Umbilical cord (tissue), 2 donors: ENCODE results near the gene CRIM1. TPM values are rescaled to one million over a fixed set of nuclear protein-coding genes. Genes with fewer than 3 reads are reported as not detected.

ENCODE experiments used
- DNase-seq: peaks from one replicate; pipeline ENCODE4 v3.0.0-alpha.2; 2015; ENCODE audit warnings: low spot score
- total RNA-seq: library from RNA; depleted of rRNA; stranded (reverse); fragments of >200 nt; gene quantifications from one replicate; pipeline ENCODE4 v1.2.3, GENCODE V29; 2014; ENCODE audit warnings: low replicate concordance; ENCODE audit not compliant: insufficient read depth

The CRIM1 gene
- total RNA-seq, 1 donor from 2014 or later: 344 TPM

DNA sequence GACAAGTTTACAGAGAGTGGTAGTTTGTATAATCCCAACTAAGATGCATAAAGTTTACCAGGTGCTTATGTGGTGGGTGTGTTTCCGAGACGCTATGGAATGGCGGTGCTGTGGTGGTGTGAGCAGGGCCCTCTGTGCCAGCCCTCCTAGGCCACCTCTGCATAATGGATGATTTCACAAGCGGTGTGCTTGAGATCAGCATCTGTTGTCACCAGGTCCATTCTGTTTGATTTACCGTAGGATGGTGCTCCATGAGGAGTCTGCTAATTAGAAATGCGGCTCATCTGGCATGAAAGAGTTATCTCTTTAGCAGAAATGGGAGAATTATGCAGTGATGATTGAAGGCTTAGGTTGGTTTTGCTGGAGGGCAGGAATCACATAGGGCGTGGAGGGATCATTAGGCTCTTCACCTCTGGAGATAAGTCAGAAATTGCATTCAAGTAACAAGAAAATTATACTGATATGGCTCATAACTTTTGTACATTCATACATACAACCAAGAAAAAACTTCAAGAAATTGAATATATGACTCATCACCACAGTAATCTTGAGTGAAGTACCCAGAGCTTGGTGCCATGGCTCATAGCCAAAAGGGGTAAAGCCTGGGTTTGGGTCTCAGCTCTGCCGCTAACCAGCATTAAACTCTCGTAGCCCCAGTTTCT, 41.4 kb downstream of the CRIM1 start:
- no peak for DNase-seq

DNA sequence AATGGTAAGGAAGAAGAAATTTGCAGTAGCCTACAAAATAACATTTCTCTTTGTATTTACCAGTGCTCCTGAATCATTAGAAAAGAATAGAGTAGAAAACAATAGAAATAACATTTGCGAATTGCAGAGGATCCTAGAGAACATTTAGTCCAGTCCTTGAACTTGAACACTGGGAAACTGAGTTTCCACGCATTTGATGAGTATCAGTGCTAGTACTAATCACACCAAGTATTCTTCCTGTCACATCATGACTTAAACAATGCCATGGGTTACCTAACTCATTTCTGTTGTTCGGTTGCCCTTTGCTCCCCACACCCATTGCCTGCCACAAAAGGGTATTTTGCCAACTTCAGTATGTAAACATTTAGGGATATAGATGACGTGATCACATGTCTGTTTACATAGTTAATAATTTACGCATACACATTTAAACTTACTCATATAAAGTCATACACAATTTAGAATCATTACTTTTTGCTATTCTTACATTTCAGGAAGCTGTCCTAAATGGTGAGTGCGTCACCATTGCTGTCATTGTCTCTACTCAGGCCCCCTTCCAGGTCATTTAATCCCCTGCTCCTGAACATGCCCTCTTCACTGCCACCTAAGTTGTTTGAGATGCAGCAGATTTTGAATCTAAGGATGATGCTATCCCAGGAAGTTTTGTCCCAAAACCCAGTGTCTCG, 42.3 kb downstream of the CRIM1 start:
- no peak for DNase-seq

DNA sequence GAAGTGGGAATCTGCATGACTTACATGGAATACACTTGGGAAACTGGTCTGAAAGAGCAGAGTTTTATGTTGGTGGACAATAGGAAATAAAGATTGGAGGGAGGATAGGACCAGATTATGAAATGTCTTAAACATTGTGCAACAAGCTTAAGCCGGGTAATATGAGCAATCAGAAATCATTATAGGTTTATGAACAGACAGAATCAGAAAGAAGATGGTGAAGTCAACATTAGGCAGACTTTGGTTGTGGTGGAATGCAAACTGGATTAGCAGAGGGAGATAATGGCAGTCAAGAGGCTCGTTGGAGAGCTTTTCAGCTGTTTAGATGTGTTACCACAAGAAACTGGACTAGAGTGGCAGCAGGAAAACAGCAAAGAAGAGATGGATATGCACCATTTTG, 43.5 kb downstream of the CRIM1 start:
- no peak for DNase-seq

DNA sequence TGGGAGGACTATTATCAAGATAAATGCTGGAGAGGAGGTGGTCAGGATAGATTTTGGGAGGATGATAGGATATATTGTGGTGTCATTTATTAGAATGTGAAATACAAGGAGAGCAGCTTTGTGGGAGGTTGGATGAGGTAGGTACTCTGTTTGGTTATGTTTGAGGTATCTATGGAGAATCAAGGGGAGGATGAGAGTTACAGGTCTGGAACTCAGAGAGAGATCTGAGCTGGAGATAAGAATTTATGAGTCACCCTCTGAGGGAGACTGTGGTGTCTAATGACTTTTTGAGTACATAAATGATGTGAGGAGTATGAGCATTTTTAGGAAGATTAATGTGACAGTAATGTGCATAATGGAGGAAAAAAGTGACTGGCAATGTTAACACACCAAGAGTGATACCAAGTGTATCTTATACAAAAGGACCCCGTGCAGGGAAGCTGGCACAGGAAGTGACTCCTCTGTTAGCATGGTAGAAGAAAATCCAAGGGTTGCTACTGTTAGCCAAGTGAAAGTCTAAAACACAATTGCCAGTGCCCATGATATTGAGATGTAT, 48.2 kb downstream of the CRIM1 start:
- peak; percentile 33 for DNase-seq

DNA sequence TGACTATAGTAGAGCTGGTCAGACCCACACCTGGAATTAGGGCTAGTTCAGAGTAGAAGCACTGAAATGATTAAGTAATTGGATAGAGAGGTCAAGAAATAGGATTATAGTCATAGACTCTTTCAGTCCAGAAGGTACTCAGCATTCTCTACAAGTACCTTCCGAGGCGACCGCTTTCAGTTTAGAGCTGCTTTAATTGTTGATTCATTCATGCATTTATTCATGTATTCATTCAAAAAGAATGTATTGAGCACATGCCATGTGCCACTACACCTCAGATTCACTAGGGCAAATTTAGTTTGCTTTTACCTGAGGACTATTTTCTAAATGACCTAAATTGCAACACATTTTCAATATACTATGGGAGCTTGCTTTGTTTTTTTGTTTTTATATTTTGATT, 48.7 kb downstream of the CRIM1 start:
- no peak for DNase-seq

DNA sequence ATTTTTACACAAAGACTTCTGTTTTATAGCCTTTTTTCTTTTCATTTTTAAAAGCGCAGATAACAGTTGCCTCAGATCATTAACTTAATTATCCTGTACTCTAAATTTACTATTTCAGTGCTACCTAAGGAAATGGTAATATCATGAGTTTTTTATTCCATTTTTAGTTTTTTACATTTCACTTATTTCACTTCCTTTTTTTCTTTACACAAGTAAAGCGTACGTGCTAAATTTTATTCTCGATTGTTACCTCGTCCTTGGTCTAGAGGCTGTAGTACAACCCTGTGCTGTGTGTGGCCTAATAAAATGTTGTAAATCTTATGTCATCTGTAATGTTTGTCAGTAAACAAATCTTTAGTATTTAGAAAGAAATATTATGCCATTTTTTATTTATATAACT, 49.2 kb downstream of the CRIM1 start:
- no peak for DNase-seq

DNA sequence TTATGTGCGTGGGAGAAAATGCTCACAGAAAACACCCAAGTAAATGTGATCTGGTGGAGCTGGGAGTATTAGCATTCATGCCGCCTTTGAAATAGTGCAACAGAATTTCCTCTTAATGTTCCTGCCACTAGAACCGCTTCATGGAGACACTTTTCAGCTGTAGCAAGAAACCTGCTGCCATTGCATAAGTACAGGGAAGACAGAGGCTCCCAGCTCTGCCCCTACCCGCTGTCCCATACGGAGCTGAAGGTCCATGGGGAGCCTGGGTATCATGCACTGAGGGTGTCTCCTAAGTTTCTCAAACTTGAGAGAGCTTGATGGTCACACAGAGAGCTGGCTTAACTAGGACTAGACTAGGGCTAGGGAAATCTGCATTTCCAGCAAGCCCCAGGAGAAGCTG, 49.6 kb downstream of the CRIM1 start:
- DNase-seq: no peak

DNA sequence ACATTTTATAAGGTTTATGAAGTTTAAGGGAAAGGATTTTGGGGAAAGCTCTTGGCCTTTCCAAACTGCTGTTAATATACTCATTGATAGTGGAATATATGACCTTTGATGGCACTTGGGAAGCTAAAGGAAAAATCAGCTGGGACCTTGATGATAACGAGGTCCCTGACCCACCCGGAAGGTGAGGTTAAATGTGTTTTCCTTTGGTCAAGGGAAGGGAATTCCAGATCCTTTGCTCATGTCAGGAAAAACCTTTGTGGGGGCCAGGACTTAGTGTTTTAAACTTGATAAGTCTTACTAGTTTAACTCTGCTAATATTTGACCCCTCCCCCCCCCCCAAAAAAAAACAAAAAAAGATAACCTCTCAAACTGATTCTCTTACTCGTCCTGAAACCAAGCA, 50.7 kb downstream of the CRIM1 start:
- no peak for DNase-seq

DNA sequence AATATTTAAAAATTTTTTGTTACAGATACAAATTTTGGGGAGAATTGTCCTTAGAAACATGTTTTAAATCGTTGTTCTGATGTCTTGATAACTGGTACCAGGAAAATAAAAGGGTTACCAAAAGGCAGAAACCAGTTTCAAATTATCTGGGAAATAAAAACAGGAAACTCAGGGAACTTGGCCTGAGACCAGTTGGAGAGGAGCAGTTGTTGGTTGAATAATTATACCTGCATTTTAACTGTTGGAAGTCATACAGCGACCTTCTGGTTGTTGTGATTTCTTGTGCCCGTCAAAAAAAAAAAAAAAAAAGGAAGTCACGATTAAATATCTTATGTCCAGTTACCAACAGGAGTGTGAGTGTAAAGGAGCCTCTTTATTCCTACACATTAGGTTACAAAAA, 51.8 kb downstream of the CRIM1 start:
- DNase-seq: no peak

DNA sequence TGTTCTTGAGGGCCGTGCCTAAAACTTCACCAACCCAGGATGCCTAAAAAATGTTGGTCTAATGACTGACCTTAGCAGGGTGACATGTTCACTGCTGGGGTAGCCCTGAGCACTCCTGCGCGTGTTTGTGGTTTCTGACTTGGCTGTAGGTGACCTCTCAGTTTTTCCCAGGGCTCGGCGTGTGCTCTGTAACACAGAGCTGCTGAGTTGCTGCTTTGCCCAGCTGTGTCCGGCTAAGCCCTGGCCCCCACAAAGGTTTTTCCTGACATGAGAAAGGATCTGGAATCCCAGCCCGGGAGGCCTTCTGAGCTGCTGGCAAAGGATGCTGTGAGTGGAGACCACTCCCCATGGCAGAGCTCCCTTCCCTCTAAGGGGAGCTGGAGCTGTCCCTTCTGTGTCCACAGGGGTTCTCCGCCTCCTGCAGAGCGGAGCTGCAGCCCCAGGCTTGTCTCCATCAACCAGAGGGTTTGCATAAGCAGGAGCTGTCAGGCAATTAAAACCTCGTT, 52.7 kb downstream of the CRIM1 start:
- peak; percentile 48 for DNase-seq

DNA sequence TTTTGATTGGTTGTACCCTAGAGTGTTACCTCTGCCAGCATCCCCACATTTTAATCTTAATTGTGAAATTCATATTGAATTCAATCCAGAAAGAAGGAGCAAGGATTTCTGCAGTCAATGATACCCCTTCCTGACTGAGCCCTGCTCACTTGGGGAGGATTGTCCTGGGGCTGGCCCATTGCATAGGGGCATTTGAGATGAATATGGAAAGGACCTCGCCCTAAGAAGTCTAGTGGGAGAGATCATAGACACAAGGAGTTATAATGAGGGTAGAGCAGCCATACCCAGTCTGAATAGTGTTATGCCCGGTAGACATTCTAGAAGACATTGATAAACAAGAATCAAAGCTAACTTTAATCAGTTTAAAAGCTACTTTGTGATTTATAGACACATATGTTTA, 53.8 kb downstream of the CRIM1 start:
- no peak for DNase-seq

DNA sequence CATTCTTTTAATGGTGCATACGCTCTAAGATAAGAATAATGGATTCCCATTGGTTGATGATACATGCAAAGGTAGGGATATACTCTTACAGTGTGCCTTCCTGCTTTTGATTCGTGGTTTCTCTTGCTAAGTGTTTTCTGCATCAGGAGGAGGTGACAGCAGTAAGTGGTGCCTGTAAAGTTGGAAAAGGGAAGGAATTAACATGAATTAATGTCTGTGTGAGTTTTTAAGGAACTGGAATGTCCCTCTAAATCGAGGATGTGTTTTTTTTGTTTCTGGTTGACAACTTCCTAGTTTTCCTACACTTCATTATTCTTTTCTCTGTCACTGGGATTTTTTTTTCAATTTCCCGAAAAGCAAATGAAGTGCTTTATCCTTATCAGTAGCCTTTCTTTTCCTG, 54.4 kb downstream of the CRIM1 start:
- DNase-seq: no peak

DNA sequence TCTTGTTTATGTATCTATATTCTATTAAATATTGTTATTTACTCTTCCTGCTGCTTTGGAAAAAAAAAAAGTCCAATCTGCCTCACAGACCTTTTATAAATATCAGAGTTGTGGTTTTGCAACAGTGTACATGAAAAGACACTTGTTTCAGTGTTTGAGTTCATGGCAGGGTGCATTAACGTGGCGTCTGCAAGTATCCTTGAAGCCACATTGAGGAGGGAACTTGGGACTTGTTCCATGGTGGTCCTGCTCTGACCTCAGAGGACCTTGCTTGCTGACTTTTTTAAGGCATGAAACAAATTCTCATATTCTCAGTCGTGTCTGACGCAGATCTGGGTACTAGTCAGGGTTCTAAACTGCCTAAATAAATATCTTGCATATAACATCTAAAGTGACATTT, 55.1 kb downstream of the CRIM1 start:
- DNase-seq: no peak

DNA sequence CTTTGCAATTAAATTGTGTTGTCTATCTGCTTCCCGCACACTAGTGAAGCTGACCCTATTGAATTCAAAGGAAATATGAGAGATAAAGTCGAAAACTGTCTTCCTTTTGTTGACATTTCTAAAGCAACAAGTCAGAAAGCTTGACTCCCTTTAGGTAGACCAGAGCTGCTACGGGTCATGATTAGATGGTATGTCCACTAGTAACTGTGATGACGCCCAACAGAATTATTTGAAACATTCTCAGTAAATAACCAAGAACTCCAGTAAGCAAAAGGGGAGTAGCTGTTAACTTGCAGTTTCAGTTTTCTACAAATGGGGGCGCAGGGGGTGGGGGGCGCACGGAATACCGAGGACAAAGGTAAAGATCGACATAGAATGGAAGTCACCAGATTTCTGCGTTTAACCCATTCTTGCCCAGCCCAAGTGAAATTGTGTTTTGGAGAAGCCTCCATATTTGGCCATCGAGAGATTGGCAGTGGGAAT, 56.4 kb downstream of the CRIM1 start:
- DNase-seq: no peak

DNA sequence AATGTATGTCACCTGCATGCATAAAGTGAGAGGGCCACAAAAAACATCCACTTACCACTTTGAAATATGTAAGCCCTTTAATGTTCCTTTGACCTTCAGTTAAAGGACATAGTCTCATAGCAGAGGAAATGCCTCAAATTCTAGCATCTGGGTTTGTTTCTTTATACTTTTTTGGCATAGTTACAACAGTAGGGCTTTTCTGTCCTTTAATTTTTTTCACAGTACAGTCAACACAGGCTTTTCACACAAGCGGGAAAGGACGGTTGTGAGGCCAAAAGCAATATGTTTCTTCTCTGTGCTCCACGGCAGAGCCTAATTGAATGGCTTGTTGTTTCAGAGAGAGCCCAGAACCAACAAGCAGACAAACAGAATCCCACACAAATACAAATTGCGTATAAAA, 57.6 kb downstream of the CRIM1 start:
- peak; percentile 85 for DNase-seq

DNA sequence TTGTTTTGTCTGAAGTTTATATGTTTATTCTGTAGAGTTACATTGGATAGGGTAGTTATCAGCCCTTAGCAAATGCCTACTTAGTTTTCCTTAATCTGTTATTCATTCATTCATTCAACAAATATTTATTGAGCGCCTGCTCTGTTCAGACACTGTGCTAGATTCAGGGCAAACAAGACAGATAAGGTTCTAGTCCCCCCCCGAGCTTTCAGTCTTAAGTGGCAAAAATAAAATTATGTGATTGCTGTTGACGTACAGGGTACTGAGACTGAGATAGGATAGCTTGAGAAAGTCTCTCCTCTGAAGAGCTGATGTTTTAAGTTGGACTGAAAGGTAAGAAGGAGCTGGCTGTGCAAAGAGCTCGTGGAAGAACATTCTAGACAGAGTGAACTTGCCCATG, 58.7 kb downstream of the CRIM1 start:
- DNase-seq: no peak

DNA sequence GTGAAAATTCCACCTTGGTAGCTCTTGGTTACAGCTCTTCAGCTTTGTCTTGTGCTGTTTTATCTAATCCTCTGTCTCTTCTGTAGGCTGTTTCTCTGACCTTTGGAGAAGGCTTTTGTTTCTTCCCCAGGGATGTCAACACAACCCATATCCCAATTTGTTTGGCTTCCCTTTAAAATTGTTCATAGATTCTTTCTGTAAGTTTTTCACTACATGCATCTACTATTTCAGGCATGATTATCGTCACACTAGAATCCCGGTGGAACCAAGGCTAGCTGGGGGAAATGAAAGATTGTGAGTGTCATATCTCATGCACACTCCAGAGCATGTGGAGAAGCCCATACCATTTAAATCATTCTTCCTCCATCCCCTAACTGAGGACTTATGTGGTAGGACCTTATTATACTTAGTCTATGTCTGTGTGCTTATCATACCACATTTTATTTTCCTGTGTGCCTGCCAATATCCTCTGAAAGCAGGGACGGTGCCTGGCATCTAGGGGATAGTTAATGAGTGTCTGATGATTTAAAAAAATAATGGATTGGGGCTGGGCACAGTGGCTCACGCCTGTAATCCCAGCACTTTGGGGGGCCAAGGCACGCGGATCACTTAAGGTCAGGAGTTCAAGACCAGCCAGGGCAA, 59.9 kb downstream of the CRIM1 start:
- no peak for DNase-seq

DNA sequence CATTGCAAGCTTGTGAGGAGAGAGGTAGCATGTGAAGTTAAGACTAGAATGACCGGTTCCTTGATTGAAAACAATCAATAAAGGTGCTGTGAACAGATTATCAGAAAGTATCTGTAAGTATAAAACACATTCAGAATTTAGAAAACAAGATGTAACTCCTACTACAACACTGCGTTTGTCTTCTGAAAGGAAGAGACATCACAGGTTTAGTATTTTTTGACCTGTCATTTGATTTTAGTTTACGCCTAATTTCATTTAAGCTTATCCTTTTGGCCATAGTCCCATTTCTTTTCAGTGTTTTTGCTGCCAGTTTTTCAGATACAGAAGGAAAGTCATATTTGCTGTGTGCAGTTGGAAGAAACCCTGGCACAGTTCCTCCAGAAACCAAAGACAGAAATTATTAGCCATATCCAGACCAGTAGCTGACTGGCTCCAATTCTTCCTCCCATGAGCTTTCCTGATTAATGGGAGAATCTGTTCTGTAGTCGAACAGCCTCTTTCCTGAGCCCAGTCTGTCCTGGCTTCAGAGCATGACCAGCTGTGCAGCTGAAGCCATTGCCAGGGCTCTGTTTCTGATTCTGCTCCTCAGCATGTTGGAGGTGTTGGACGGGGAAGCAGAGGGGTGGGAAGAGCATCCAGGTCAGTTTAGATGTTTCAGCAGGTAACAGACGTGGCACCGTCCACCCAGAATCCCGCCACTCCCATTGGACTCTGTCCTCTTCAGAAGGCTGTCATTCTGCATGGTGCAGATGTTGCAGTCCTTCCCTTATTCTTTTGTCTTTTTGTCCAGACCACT, 61.0 kb downstream of the CRIM1 start:
- DNase-seq: no peak

DNA sequence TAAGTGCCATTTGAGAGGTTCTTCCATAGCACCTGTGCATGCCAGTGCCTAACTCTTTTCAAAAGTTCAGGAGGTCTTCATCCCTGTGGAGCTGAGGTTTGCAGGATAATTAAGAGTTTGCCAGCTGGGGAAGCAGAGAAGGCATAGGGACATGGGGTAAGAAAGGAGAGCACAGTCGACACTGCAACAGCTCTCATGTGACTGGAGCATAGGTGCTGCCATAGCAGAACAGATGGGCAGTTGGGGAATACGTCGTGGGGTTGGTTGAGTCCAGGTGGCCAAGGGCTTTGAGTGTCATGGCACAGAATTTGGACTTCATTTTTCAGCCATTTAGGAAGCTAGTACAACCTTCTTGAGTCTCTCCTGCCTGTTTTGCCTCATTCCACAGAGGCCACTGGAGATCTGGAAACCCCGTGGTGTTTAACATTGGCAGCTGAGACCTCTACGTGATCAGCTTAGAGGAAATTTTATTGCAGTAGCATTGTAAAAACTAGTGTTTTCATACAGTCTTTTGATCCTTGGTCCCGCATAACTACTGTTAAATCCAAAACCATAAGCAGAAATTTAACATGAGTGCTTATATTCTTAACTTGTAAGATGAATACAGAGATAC, 65.1 kb downstream of the CRIM1 start:
- no peak for DNase-seq

DNA sequence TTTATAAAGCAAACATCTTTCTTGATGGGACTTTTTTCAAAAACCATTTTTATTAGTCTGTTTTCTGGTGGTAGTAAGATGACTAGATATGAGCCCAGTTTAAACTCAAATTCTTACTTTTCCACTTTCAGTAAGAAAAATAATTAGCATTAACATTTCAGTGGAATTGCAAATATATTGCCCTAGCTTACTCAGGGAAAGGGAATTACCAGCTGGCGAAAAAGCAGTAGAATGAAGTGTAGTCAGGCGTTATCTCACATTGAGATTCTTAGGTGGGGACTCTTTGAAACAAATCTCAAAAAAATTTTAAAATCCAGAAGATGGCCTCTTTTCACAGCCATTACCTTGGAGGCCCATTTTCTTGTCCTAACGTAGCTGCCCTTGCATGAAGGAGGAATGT, 65.8 kb downstream of the CRIM1 start:
- DNase-seq: no peak

DNA sequence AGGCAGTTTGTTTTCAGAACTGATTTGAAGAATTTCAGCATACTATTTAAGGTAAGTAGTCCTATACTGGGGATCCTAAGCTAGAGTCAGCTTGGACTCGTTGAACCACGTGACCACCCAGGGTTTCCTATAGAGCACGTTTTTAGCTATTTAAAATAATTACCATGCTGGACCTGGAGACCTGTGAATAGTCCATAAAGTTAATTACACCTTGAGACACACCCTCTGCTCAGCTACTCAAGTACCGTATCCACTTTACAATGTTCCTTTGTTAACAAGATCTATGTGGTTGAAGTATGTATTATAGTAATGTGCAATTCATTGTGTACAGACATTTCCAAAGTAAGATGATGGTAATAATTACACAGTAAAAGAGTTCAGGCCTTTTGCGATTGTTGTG, 67.6 kb downstream of the CRIM1 start:
- no peak for DNase-seq
